Measurements from ENCODE around the gene MYRFL.

- TF ChIP-seq CTCF (IDR thresholded peaks at IDR 0.05; ENCODE audit: insufficient read depth, low read depth, low read length): no peak
- TF ChIP-seq EZH2 (IDR thresholded peaks at IDR 0.05; ENCODE audit: insufficient read depth, low read length): no peak
Observed at GRCh38 chr12:69888901-69889300, 63.9 kb downstream of the MYRFL start.

Data from astrocyte (in vitro differentiated cells and primary cell).